NB4 (cell line): ENCODE measurements around the gene NMNAT3.

Experiments
- CTCF ChIP-seq: IDR thresholded peaks from one replicate; pipeline ENCODE4 v1.5.1; 2012; ENCODE audit warnings: low read depth, low read length
- MAX ChIP-seq: IDR thresholded peaks from 2 replicates; pipeline ENCODE4 v1.6.1; 2011; ENCODE audit warnings: low read depth, low read length
- MYC ChIP-seq: IDR thresholded peaks from 2 replicates; pipeline ENCODE4 v1.6.1; 2011; ENCODE audit warnings: low read depth, low read length
- POLR2A ChIP-seq: IDR thresholded peaks from 2 replicates; pipeline ENCODE4 v1.6.1; 2011; ENCODE audit warnings: mild to moderate bottlenecking; ENCODE audit not compliant: insufficient read length; ENCODE audit errors: extremely low read depth

GRCh38 chr3:139657434-139657833 lies 20.3 kb downstream of the NMNAT3 start:
- TF ChIP-seq CTCF (no peak), MAX (no peak), POLR2A (no peak), MYC (no peak)
